PC-9 (cell line): Measurements from ENCODE around the gene LRRC1. TPM values are rescaled to one million over a fixed set of nuclear protein-coding genes. Genes with fewer than 3 reads are reported as not detected.

ENCODE experiments used
- BruUV-seq: library from RNA; stranded (reverse); fragments of 400-500 nt; replicated peaks from 2 replicates; lab custom pipeline; 2021; lab: Mats Ljungman, UMichigan
- CTCF ChIA-PET: fragments of 300-600 bp; sonication (Branson Sonifier 250); formaldehyde crosslinking; loops from one replicate; lab custom pipeline; 2022; ENCODE audit warnings: antibody characterized with exemption; lab: Charles Lee
- POLR2A ChIA-PET: fragments of 300-600 bp; sonication (Branson Sonifier 250); formaldehyde crosslinking; loops from one replicate; lab custom pipeline; 2022; ENCODE audit warnings: antibody characterized with exemption; ENCODE audit not compliant: unreplicated experiment; lab: Charles Lee
- DNase-seq, 2 experiments: peaks; one replicate each; pipeline versions ENCODE4 v3.0.0 to v3.0.0-alpha.2; 2015 to 2022; ENCODE audit warnings: mixed read lengths in 1 of 2
- H2AFZ ChIP-seq: fragments of 200-600 bp; sonication (generic); 2 replicates; pipeline ENCODE4 v1.8.1; 2017; ENCODE audit warnings: antibody characterized with exemption
- H3F3A ChIP-seq: fragments of 200-600 bp; sonication (generic); 2 replicates; pipeline ENCODE4 v1.8.1; 2017; ENCODE audit warnings: antibody characterized with exemption, mild to moderate bottlenecking, low read depth; ENCODE audit not compliant: insufficient read depth
- H3K27ac ChIP-seq: fragments of 200-600 bp; sonication (generic); 2 replicates; pipeline ENCODE4 v1.6.1; 2016; ENCODE audit warnings: mixed run types
- H3K27me3 ChIP-seq: fragments of 200-600 bp; sonication (generic); 2 replicates; pipeline ENCODE4 v1.6.1; 2016; ENCODE audit warnings: low read depth, mixed run types; ENCODE audit not compliant: insufficient read depth
- H3K36me3 ChIP-seq: fragments of 200-600 bp; sonication (generic); 2 replicates; pipeline ENCODE4 v1.6.1; 2016; ENCODE audit warnings: low read depth, mixed run types
- H3K4me1 ChIP-seq: fragments of 200-600 bp; sonication (generic); replicated peaks from 2 replicates; pipeline ENCODE4 v1.6.1; 2016; ENCODE audit warnings: mixed run types; ENCODE audit not compliant: insufficient read depth
- H3K4me2 ChIP-seq: fragments of 200-600 bp; sonication (generic); 2 replicates; pipeline ENCODE4 v1.6.1; 2017; ENCODE audit warnings: mixed run types
- H3K4me3 ChIP-seq: fragments of 200-600 bp; sonication (generic); 2 replicates; pipeline ENCODE4 v1.6.1; 2016; ENCODE audit warnings: mixed run types
- H3K79me2 ChIP-seq: fragments of 200-600 bp; sonication (generic); 2 replicates; pipeline ENCODE4 v1.6.1; 2017; ENCODE audit warnings: low read depth, mixed run types
- H3K9me2 ChIP-seq: fragments of 200-600 bp; sonication (generic); 2 replicates; pipeline ENCODE4 v1.8.1; 2017; ENCODE audit warnings: mild to moderate bottlenecking; ENCODE audit not compliant: insufficient read depth
- H3K9me3 ChIP-seq: fragments of 200-600 bp; sonication (generic); 2 replicates; pipeline ENCODE4 v1.8.1; 2016; ENCODE audit warnings: low read depth; ENCODE audit not compliant: insufficient read depth
- H4K20me1 ChIP-seq: fragments of 200-600 bp; sonication (generic); 2 replicates; pipeline ENCODE4 v1.8.1; 2017; ENCODE audit not compliant: insufficient read depth
- CTCF ChIP-seq: fragments of 200-600 bp; sonication (generic); conservative IDR thresholded peaks from 2 replicates; pipeline ENCODE4 v1.6.1; 2017; ENCODE audit warnings: mixed run types, antibody characterized with exemption, mild to moderate bottlenecking, moderate library complexity
- EZH2 ChIP-seq: fragments of 200-600 bp; sonication (generic); IDR thresholded peaks from 2 replicates; pipeline ENCODE4 v1.8.0; 2017; ENCODE audit warnings: antibody characterized with exemption, low read depth
- intact Hi-C: fragments of 100-400 bp; cut with micrococcal nuclease; formaldehyde crosslinking; loops from one replicate; pipeline ENCODE4 v1.10.0; 2022; ENCODE audit not compliant: unreplicated experiment
- total RNA-seq: library from RNA; stranded (reverse); gene quantifications from 2 replicates; pipeline ENCODE4 v1.2.3, GENCODE V29; 2021

LRRC1 gene
- total RNA-seq, 1 experiment from 2014 or later: 26.4 TPM

- Histone ChIP-seq H3K9me3 (no peaks in the 10 kb centered on the region), H4K20me1 (no peaks in the 10 kb centered on the region), H3K9me2 (no peaks in the 10 kb centered on the region), H3K4me3 (no peak overlapping the region), H3F3A (peaks cover 39% of the 10 kb centered on the region), H3K27ac (0 out of 2 replicates have a peak overlapping the region, but pooled peaks have one; percentile 7), H3K36me3 (no peaks in the 10 kb centered on the region), H3K4me2 (peak overlapping the region; percentile 19; the same call in 1 of the 2 replicates), H3K27me3 (no peaks in the 10 kb centered on the region), H3K79me2 (no peaks in the 10 kb centered on the region), H3K4me1 (peaks cover 56% of the 10 kb centered on the region), H2AFZ (no peak overlapping the region)
- CTCF ChIA-PET: interaction anchor here (0.5 kb wide), 1 partner anchor 198 kb away, joined by 4 read pairs; no protein-coding TSS in a partner anchor
- intact Hi-C loops: no loop called here
- DNase-seq: no peak
- TF ChIP-seq EZH2 (no peak), CTCF (no peak)
- no TSS peak for BruUV-seq
- POLR2A ChIA-PET: no interaction called here
Observed at GRCh38 chr6:53924277-53924676, 129.5 kb downstream of the LRRC1 start.

- ChIA-PET CTCF (no interaction called here), POLR2A (interaction anchor here (0.7 kb wide), 1 partner anchor 110 kb away, joined by 3 read pairs; no protein-coding TSS in a partner anchor)
- peaks cover 62% of the 10 kb centered on the region for H3K4me1 ChIP-seq
- H3K9me2 ChIP-seq: no peaks in the 10 kb centered on the region
- no peaks in the 10 kb centered on the region for H3K36me3 ChIP-seq
- H2AFZ ChIP-seq: no peak overlapping the region
- peaks cover 45% of the 10 kb centered on the region for H3F3A ChIP-seq
- intact Hi-C loops: no loop called here
- no peaks in the 10 kb centered on the region for H4K20me1 ChIP-seq
- no peak for DNase-seq
- TF ChIP-seq CTCF (no peak), EZH2 (no peak)
- no peaks in the 10 kb centered on the region for H3K9me3 ChIP-seq
- no peaks in the 10 kb centered on the region for H3K79me2 ChIP-seq
- H3K4me2 ChIP-seq: peak overlapping the region; percentile 19; the same call in 1 of the 2 replicates
- no peak overlapping the region for H3K4me3 ChIP-seq
- H3K27ac ChIP-seq: 0 out of 2 replicates have a peak overlapping the region, but pooled peaks have one; percentile 8
- no peaks in the 10 kb centered on the region for H3K27me3 ChIP-seq
- BruUV-seq: no TSS peak
Observed at GRCh38 chr6:53924821-53925422, 130.1 kb downstream of the LRRC1 start.

GRCh38 chr6:53925891-53926290 lies 131.1 kb downstream of the LRRC1 start:
- Histone ChIP-seq H3K27ac (peak overlapping the region; percentile 87; the same call in 1 of the 2 replicates), H3K27me3 (no peaks in the 10 kb centered on the region), H3F3A (peaks cover 52% of the 10 kb centered on the region), H3K4me1 (peaks cover 70% of the 10 kb centered on the region), H3K9me2 (no peaks in the 10 kb centered on the region), H3K36me3 (no peaks in the 10 kb centered on the region), H3K9me3 (no peaks in the 10 kb centered on the region), H3K4me3 (no peak overlapping the region), H2AFZ (no peak overlapping the region), H3K79me2 (no peaks in the 10 kb centered on the region), H3K4me2 (peak overlapping the region; percentile 78), H4K20me1 (no peaks in the 10 kb centered on the region)
- ChIA-PET CTCF (no interaction called here), POLR2A (interaction anchor here (0.7 kb wide), 1 partner anchor 110 kb away, joined by 3 read pairs; no protein-coding TSS in a partner anchor)
- no peak for TF ChIP-seq EZH2
- TF ChIP-seq CTCF: no peak
- no TSS peak for BruUV-seq
- no peak for DNase-seq
- intact Hi-C loops: loop anchor here (2.0 kb wide), 1 partner anchor 191 kb away; no protein-coding TSS in a partner anchor
